Daoy (cell line): ENCODE measurements around the gene PRKAR2A. TPM values are rescaled to one million over a fixed set of nuclear protein-coding genes. Genes with fewer than 3 reads are reported as not detected.
"Not testable (repeated sequence)": the region's sequence is repeated elsewhere in the genome, so short reads cannot be mapped to it uniquely, and the experiment has no call there.

Experiments
- DNase-seq: peaks from one replicate; pipeline ENCODE4 v3.0.0-alpha.2; 2015; ENCODE audit warnings: low read depth
- total RNA-seq: library from RNA; depleted of rRNA; stranded (reverse); fragments of >200 nt; shearing (Covaris generic); gene quantifications from 2 replicates; pipeline ENCODE4 v1.2.3, GENCODE V29; 2014

PRKAR2A gene
- total RNA-seq, 1 experiment from 2014 or later: 25.7 TPM

GRCh38 chr3:48776854-48777253, 70.8 kb downstream of the PRKAR2A start:
- DNase-seq: no peak

- no peak for DNase-seq
Measured at GRCh38 chr3:48770192-48770502, 77.5 kb downstream of the PRKAR2A start.

- DNase-seq: no peak
Measured at GRCh38 chr3:48765376-48765775, 82.3 kb downstream of the PRKAR2A start.

GRCh38 chr3:48762816-48763215, 84.9 kb downstream of the PRKAR2A start:
- no peak for DNase-seq

- not testable (repeated sequence) for DNase-seq
Measured at GRCh38 chr3:48759991-48760540, 87.6 kb downstream of the PRKAR2A start.

- not testable (repeated sequence) for DNase-seq
Measured at GRCh38 chr3:48759531-48759930, 88.1 kb downstream of the PRKAR2A start.

- no peak for DNase-seq
Measured at GRCh38 chr3:48759071-48759470, 88.6 kb downstream of the PRKAR2A start.

- peak; percentile 11 for DNase-seq
Measured at GRCh38 chr3:48756640-48757039, 91.0 kb downstream of the PRKAR2A start.

- no peak for DNase-seq
Measured at GRCh38 chr3:48750856-48751255, 96.8 kb downstream of the PRKAR2A start.

GRCh38 chr3:48748754-48749153, 98.9 kb downstream of the PRKAR2A start:
- DNase-seq: no peak

- no peak for DNase-seq
Measured at GRCh38 chr3:48747706-48748105, 100.0 kb downstream of the PRKAR2A start.

- DNase-seq: no peak
Measured at GRCh38 chr3:48747015-48747615, 100.6 kb downstream of the PRKAR2A start.

- no peak for DNase-seq
Measured at GRCh38 chr3:48743773-48744172, 103.9 kb downstream of the PRKAR2A start.

- not testable (repeated sequence) for DNase-seq
Measured at GRCh38 chr3:48741226-48741625, 106.4 kb downstream of the PRKAR2A start.

GRCh38 chr3:48739955-48740823, 107.5 kb downstream of the PRKAR2A start:
- peak; percentile 65 for DNase-seq

- no peak for DNase-seq
Measured at GRCh38 chr3:48739617-48739954, 108.1 kb downstream of the PRKAR2A start.

GRCh38 chr3:48738926-48739616, 108.6 kb downstream of the PRKAR2A start:
- DNase-seq: no peak

GRCh38 chr3:48738144-48738536, 109.5 kb downstream of the PRKAR2A start:
- DNase-seq: no peak

- DNase-seq: not testable (repeated sequence)
Measured at GRCh38 chr3:48735075-48735767, 112.5 kb downstream of the PRKAR2A start.

GRCh38 chr3:48734541-48734940, 113.1 kb downstream of the PRKAR2A start:
- not testable (repeated sequence) for DNase-seq

- not testable (repeated sequence) for DNase-seq
Measured at GRCh38 chr3:48733752-48734518, 113.7 kb downstream of the PRKAR2A start.
